NCI-H2227 (cell line): Measurements from ENCODE around the gene ITGA6.
"Not testable (repeated sequence)": the region's sequence is repeated elsewhere in the genome, so short reads cannot be mapped to it uniquely, and the experiment has no call there.

Experiments used
- DNase-seq: peaks from one replicate; lab custom pipeline; 2025; ENCODE audit not compliant: unreplicated experiment; lab: John Stamatoyannopoulos, UW

ITGA6 gene

DNA sequence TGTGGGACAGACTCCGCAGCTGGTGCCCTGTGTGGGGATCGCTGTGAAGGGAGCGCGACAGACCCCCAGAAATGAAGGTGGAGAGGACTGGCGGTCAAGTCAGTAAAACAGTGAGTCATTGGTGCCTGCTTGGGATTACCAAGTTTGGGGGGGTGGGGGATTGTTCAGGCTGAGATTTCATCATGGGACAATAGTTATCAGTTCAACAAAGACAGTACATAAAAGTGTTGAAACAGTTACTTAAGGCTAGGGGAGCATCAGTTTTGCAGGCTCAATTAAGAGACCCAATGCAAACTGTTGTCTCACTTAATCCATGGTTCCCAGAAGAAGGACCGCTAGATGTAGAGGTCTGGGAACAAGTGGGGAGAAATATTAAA, 86.1 kb downstream of the ITGA6 start:
- no peak for DNase-seq

DNA sequence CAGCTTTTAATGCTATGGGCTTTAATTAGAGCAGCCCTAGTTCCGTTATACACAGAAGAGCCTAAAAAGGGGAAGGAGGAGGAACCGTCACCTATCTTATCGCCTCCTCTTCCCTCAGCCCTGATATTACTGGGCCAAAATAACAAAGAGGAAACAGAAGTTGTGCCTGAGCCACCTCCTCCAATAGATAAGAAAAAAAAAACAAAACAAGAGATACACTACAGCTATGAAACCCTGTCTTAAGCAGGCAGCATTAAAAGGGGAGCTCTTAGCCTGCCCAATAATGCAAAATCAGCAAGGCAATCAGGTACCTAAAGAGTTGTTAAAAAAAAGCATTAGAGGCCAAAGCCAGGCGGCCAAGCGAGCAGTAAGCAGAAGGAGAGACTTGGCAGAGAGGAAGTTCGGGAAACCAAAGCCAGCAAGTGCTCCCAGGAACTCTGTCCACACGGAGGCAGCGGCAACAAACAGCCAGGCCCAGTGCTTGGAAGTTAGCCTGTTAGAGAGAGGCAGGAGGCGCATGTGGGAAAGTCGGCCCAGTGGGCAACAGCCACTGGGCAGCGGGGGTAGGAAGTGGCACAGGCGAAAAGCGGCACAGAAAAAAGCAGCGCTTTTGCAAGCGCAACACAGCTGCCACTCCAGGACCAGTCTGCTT, 86.7 kb downstream of the ITGA6 start:
- DNase-seq, result no peak

GRCh38 chr2:172516299-172516698, 88.9 kb downstream of the ITGA6 start:
- no peak for DNase-seq

DNA sequence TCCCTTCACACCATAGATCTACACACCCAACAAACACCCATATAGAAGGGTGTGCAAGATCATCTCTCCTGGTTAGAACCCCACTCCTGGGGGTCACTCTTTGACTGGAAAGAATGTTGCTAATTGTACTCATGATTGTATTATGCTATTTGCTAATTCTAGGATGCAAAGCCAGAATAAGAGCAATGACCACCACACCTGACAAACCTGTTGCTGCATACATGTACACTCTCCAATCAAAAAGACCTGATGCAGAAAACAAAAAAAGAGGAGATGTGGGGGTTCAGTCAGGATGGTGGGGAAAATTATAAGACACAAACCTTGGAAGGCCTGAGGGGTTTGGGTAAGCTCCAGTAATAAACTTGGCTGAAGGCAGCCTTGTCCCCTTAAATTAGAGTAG, 91.6 kb downstream of the ITGA6 start:
- DNase-seq, result no peak

- DNase-seq, result no peak
Observed at GRCh38 chr2:172525601-172526000, 98.2 kb downstream of the ITGA6 start.

- no peak for DNase-seq
Observed at GRCh38 chr2:172531309-172531708, 103.9 kb downstream of the ITGA6 start.

DNA sequence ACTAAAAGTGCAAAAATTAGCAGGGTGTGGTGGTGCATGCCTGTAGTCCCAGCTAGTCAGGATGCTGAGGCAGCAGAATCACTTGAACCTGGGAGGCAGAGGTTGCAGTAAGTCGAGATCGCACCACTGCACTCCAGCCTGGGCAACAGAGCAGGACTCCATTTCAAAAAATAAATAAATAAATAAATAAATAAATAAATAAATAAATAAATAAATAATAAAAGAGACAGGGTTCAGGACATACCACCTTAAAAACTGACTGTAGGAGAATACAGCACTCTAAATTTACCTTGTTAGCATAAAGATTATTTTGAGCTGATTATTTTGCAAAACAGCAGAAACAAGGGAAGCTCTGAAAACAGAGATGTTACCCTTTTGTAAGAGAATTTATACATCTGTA, 105.1 kb downstream of the ITGA6 start:
- DNase-seq, result not testable (repeated sequence)

DNA sequence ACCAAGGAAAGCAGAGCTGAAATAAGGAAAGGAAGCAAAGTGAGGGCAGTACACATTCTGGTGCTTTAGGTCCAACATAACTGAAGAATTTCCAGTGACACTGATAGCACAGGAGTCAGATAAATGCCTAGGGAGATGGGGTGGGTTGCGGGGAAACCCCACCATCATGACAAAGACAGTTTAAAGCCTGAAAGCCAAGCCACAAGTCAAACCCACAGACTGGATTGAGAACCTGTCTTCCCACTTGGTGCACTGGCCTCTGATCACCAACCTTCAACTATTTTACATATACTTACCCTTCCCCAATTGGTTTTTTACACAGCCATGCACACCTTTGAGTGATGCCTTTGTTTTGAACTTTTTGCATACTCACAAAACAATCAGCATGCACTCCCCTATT, 106.3 kb downstream of the ITGA6 start:
- DNase-seq, result no peak

GRCh38 chr2:172535119-172535518, 107.7 kb downstream of the ITGA6 start:
- no peak for DNase-seq

GRCh38 chr2:172537851-172538250, 110.5 kb downstream of the ITGA6 start:
- DNase-seq, result not testable (repeated sequence)

DNA sequence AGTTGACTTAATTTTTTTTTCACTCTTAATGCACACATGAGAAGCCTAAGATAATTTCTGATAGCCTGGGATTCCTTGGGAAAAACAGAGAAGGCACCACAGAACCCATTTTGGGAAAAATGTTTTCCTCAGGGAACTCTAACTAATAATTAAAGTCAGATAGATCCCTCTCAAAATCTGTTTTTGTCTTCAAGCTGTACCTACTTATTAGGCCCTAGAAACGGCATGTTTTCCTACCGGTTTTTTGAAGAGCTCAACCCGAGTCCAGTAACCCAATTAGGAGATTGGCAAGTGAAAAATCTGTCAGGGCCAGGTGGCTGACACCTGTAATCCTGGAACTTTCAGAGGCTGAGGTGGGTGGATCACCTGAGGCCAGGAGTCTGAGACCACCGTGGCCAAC, 112.4 kb downstream of the ITGA6 start:
- no peak for DNase-seq

DNA sequence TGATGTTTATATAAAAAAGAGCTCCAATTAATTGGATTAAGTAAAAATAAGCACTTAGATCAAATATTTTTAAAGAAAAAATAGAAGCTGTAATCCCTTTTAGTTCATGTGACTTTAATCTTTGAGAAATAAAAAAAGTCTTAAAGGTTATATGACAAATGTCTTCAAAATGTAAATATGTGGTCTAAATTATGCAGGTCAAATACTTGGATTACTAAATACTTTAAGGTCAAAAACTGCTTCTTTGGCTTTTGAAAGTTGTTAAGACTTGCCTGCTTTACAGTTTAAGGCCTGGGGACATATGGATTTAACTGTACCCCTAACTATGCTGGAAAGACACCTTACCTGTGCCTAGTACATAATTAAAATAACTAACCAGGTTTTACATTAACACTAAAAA, 113.0 kb downstream of the ITGA6 start:
- DNase-seq, result no peak

DNA sequence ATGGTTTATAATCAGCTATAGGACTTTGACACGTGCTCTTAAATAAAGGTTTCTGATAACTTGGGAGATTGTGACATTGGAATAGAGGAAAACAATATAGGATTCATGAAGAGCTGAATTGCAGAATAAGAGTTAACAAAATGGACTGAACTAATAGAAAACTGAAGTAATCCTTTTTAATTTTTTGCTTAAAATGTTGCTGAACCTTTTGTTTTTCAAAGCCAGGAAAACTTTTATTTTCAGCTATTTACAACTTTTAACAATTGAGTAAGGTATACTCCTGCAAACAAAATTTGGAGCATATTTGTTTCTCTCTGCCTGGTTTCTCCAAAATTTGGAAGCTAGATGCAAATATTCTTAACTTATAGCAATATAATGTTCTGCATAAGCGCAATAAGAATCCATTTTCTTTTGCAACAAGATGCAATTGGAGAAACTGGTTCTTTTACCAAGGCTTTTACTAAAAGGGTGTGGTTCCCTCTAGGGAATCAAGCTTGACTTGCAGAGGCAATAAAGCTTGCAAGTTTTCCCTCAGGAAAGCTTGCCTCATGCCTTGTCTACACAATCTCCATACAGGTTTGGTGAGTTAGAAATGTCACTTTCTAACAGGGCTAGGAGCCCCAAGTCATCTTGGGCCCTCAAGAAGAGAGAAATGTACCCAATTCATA, 118.2 kb downstream of the ITGA6 start:
- no peak for DNase-seq

- DNase-seq, result no peak
Observed at GRCh38 chr2:172549131-172549530, 121.7 kb downstream of the ITGA6 start.

DNA sequence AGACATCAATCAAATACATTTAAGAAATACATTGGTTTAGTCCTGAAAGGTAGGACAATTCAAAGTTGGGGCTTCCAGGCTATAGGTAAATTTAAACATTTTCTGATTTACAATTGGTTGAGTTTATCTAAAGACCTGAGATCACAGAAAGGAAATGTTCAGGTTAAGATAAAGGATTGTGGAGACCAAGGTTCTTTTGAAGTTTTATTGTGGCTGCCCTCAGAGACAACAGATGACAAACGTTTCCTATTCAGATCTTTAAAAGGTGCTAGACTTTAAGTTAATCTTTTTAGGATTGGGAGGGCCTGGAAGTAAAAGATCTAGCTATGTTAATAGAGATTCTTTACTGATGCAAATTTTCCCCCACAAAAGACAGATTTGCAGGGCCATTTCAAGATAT, 122.4 kb downstream of the ITGA6 start:
- not testable (repeated sequence) for DNase-seq

GRCh38 chr2:172550419-172550818, 123.0 kb downstream of the ITGA6 start:
- DNase-seq, result no peak

GRCh38 chr2:172551271-172551670, 123.9 kb downstream of the ITGA6 start:
- no peak for DNase-seq

DNA sequence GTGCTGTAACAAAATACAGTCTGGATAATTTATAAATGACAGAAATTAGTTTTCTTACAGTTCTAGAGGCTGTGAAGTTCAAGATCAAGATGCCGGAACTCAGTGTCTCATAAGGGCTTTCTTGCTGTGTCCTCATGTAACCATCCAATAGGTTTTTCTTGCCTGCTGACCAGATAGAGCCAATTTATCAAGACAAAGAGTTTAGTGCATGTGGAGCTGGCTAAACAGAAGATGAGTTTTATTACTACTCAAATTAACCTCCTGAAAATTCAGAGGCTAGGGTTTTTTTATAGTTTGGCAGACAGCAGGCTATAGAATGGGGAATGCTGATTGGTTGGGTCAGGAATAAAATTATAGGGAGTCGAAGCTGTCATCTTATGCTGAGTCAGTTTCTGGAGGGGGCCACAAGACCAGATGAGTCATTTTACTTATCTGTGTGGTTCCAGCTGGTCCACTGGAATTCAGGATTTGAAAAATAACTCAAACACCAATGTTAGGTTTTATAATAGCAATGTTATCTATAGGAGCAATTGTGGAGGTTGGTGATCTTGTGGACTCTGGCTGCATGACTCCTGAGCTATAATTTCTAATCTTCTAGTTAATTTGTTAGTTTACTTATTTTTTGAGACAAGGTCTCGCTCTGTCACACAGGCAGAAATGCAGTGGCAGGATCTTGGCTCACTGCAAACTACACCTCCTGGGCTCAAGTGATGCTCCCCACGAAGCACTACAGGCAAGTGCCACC, 125.3 kb downstream of the ITGA6 start:
- no peak for DNase-seq

GRCh38 chr2:172554352-172555271, 127.2 kb downstream of the ITGA6 start:
- DNase-seq, result peak; percentile 39

GRCh38 chr2:172555272-172555521, 127.8 kb downstream of the ITGA6 start:
- DNase-seq, result no peak
